Activated T-cell treated with anti-CD3 and anti-CD28 coated beads for 24 hours (primary cell): ENCODE measurements around the gene DOCK2.
"Not testable (repeated sequence)": the region's sequence is repeated elsewhere in the genome, so short reads cannot be mapped to it uniquely, and the experiment has no call there.

Experiments
- DNase-seq: peaks from one replicate; pipeline ENCODE4 v3.0.0-alpha.2; 2020; ENCODE audit warnings: low read depth

DOCK2 gene

GRCh38 chr5:169756071-169756765 lies 119.1 kb downstream of the DOCK2 start:
- DNase-seq, result no peak

- no peak for DNase-seq
Measured at GRCh38 chr5:169757016-169757415, 119.9 kb downstream of the DOCK2 start.

GRCh38 chr5:169758886-169759285 lies 121.8 kb downstream of the DOCK2 start:
- no peak for DNase-seq

GRCh38 chr5:169760229-169760628 lies 123.2 kb downstream of the DOCK2 start:
- DNase-seq, result no peak

- DNase-seq, result no peak
Measured at GRCh38 chr5:169762338-169763095, 125.4 kb downstream of the DOCK2 start.

GRCh38 chr5:169763376-169764017 lies 126.4 kb downstream of the DOCK2 start:
- no peak for DNase-seq

GRCh38 chr5:169764018-169764378 lies 126.9 kb downstream of the DOCK2 start:
- DNase-seq, result no peak

- DNase-seq, result no peak
Measured at GRCh38 chr5:169765176-169765996, 128.3 kb downstream of the DOCK2 start.

- DNase-seq, result not testable (repeated sequence)
Measured at GRCh38 chr5:169766943-169767342, 129.9 kb downstream of the DOCK2 start.

GRCh38 chr5:169767938-169768337 lies 130.9 kb downstream of the DOCK2 start:
- DNase-seq, result no peak

GRCh38 chr5:169768416-169768815 lies 131.3 kb downstream of the DOCK2 start:
- no peak for DNase-seq

GRCh38 chr5:169770109-169770508 lies 133.0 kb downstream of the DOCK2 start:
- no peak for DNase-seq

- DNase-seq, result no peak
Measured at GRCh38 chr5:169772256-169772655, 135.2 kb downstream of the DOCK2 start.

GRCh38 chr5:169772688-169773087 lies 135.6 kb downstream of the DOCK2 start:
- DNase-seq, result no peak

- no peak for DNase-seq
Measured at GRCh38 chr5:169777159-169777558, 140.1 kb downstream of the DOCK2 start.

GRCh38 chr5:169778622-169779596 lies 141.8 kb downstream of the DOCK2 start:
- DNase-seq, result no peak

- no peak for DNase-seq
Measured at GRCh38 chr5:169781420-169782345, 144.6 kb downstream of the DOCK2 start.

GRCh38 chr5:169785771-169786618 lies 148.9 kb downstream of the DOCK2 start:
- DNase-seq, result no peak

- no peak for DNase-seq
Measured at GRCh38 chr5:169788168-169788567, 151.1 kb downstream of the DOCK2 start.
